Immature natural killer cell (primary cell): Measurements from ENCODE around the gene C4orf50. TPM values are rescaled to one million over a fixed set of nuclear protein-coding genes. Genes with fewer than 3 reads are reported as not detected.

ENCODE experiments used
- DNase-seq, 3 donors: peaks; one replicate each; pipeline ENCODE4 v3.0.0; 2022; ENCODE audit warnings: mixed read lengths in 1 of 3
- H3K27ac Mint-ChIP-seq, 6 donors: one replicate each; pipeline ENCODE4 v1.8.0; 2020; ENCODE audit warnings: mixed read lengths in 6 of 6, mild to moderate bottlenecking in 5 of 6, inconsistent platforms in 4 of 6, moderate library complexity in 3 of 6
- H3K27me3 Mint-ChIP-seq, 3 donors: one replicate each; pipeline ENCODE4 v1.8.0; 2020 to 2021; ENCODE audit warnings: low read depth in 3 of 3, mild to moderate bottlenecking in 3 of 3, mixed read lengths in 3 of 3, moderate library complexity in 3 of 3, inconsistent platforms in 1 of 3
- H3K36me3 Mint-ChIP-seq, 3 donors: one replicate each; pipeline ENCODE4 v1.8.0; 2020; ENCODE audit warnings: mixed read lengths in 3 of 3, inconsistent platforms in 2 of 3, mild to moderate bottlenecking in 2 of 3
- H3K4me1 Mint-ChIP-seq, 2 donors: one replicate each; pipeline ENCODE4 v1.8.0; 2020; ENCODE audit warnings: inconsistent platforms in 2 of 2, mild to moderate bottlenecking in 2 of 2, mixed read lengths in 2 of 2, moderate library complexity in 1 of 2
- H3K4me3 Mint-ChIP-seq, 5 donors: one replicate each; pipeline ENCODE4 v1.8.0; 2020; ENCODE audit warnings: mild to moderate bottlenecking in 5 of 5, mixed read lengths in 5 of 5, inconsistent platforms in 3 of 5, moderate library complexity in 3 of 5
- H3K9me3 Mint-ChIP-seq, 6 donors: one replicate each; pipeline ENCODE4 v1.8.0; 2020; ENCODE audit warnings: mild to moderate bottlenecking in 6 of 6, mixed read lengths in 6 of 6, inconsistent platforms in 4 of 6, moderate library complexity in 3 of 6
- polyA plus RNA-seq, 3 donors: library from polyadenylated mRNA; unstranded; fragments of 300-500 nt; fragmentation: Illumina TruSeq; gene quantifications; one replicate each; pipeline ENCODE4 v1.2.3, GENCODE V29; 2021

C4orf50 gene
- polyA plus RNA-seq, 3 donors from 2014 or later = 0.04 TPM; not detected in 2

- Mint-ChIP-seq H3K27me3 (peaks cover 0 to 3% (median 0%) of the 10 kb centered on the region in 3 donors), H3K27ac (no peak overlapping the region), H3K36me3 (peaks cover 0 to 4% (median 0%) of the 10 kb centered on the region in 3 donors), H3K9me3 (no peaks in the 10 kb centered on the region), H3K4me3 (no peak overlapping the region), H3K4me1 (no peaks in the 10 kb centered on the region)
- DNase-seq = no peak
Observed at GRCh38 chr4:5990446-5991160, 27.6 kb downstream of the C4orf50 start.

DNA sequence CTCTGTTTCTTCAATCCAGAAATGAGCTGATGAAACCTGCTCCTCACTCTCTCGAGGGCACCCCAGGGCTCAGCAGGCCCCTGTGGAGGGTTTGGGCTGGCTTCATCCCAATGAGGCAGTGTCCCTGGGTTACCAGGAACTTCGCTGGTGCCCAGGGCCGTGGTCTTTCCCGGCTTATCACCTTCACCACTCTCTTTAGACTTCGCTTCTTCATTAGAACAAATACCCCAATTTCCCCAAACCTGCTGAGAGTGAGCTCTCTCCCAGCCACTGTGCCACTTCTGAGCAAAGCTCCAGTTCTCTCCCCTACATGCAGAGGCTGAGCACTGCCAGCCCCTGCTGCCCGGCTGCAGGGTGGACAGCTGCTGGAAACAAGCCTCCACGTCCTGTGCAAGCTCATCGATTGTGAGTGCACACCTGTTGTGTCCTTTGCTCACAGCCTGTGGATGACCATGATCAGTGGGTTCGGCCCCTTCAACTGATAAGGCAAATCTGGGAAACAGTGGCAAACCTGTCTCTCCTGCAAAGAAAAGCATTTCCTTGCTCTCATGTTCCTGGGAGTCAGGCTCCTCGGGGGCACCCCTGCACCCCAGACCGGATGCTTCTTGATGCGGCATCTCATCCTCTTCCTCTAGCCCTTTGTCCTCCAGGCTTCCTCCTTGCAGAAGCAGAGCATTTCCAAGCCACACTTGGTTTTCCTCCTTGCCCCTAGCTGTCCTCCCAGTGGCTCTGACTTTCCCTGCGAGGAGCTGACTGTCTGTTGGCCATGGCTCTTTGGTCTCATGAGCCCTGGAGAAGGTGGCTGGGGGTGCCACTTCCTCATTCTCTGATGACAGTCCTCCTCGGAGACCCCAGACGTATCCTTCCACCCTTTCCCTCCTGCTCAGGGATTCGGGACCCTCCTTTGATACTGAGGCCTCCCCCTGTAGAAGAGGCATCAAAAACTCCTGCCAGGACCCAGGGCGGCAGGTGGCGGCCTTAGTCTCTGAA lies 28.7 kb downstream of the C4orf50 start:
- no peak overlapping the region for H3K27ac Mint-ChIP-seq
- H3K27me3 Mint-ChIP-seq = peaks cover 0 to 5% (median 3%) of the 10 kb centered on the region in 3 donors

GRCh38 chr4:5988086-5988845 lies 30.0 kb downstream of the C4orf50 start:
- Mint-ChIP-seq H3K9me3 (peaks cover 0 to 17% (median 11%) of the 10 kb centered on the region in 6 donors), H3K27ac (no peak overlapping the region), H3K36me3 (peaks cover 0 to 21% (median 4%) of the 10 kb centered on the region in 3 donors), H3K27me3 (peaks cover 0 to 9% (median 3%) of the 10 kb centered on the region in 3 donors), H3K4me3 (no peak overlapping the region), H3K4me1 (no peaks in the 10 kb centered on the region)
- no peak for DNase-seq

More for the DNA sequence above, 28.7 kb downstream of the C4orf50 start:
- Mint-ChIP-seq H3K36me3 (peaks cover 0 to 9% (median 0%) of the 10 kb centered on the region in 3 donors), H3K4me1 (no peaks in the 10 kb centered on the region), H3K4me3 (no peak overlapping the region), H3K9me3 (peaks cover 0 to 6% (median 6%) of the 10 kb centered on the region in 6 donors)
- no peak for DNase-seq

DNA sequence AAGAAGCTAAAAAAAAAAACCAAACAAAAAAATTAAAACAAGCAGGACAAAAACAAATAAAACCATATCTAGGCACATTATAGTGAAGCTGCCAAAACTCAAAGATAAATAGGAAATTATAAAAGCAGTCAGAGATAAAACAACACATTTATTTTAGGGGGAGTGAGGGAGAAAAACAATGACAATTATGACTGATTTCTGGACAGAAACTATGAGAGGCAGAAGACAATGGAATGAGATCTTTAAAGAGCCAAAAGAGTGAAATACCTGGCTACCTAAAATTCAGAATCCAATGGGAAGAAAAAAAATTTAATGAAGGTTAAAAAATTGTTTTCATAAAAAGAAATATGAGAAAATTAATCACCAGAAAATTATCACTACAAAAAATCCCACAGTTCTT lies 33.4 kb downstream of the C4orf50 start:
- Mint-ChIP-seq H3K27ac (no peak overlapping the region), H3K27me3 (peaks cover 2 to 12% (median 4%) of the 10 kb centered on the region in 3 donors), H3K36me3 (peaks cover 0 to 18% (median 4%) of the 10 kb centered on the region in 3 donors), H3K4me1 (no peaks in the 10 kb centered on the region), H3K4me3 (no peak overlapping the region), H3K9me3 (peaks cover 0 to 17% (median 11%) of the 10 kb centered on the region in 6 donors)
- no peak for DNase-seq

DNA sequence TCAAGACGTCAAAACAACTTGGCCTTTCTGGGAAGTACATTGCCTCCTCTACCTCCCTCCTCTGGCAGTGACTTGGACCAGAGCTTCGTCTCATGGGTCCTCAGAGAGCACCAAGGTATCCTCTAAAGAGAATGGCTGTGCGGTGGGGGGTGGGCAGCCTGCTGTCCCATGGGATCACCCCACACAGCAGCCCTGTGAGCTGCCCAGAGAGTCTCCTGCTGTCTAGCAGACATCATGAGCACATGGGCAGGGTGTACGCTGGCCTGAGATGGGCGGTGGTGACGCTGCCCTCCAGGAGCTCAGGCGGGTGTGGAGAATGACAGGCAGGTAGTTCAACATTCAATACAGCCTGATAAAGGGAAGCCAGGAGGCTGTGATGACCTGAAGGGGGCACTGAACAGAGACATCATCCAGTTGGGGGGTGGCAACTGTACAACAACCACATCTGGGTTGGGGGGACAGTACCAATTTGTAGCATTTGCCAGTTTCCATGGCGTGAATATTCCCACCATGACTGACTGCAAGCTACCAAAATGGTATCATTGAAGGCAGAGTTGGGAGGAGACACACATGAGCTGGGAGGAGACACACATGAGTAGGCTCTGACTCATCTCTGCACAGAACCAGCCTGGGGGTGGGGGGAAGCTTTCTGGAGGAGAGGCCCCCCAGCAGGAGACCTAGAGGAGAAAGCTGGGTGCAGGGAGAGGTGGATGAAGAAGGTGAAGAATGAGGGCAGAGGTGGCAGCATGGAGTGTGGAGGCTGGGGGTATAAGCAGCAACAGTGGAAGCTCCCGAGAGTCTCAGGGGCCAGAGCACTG lies 35.9 kb downstream of the C4orf50 start:
- no peak overlapping the region for H3K4me3 Mint-ChIP-seq
- DNase-seq = no peak

GRCh38 chr4:5980436-5981155 lies 37.6 kb downstream of the C4orf50 start:
- H3K27me3 Mint-ChIP-seq = peaks cover 0 to 12% (median 4%) of the 10 kb centered on the region in 3 donors
- H3K27ac Mint-ChIP-seq = no peak overlapping the region
- H3K36me3 Mint-ChIP-seq = peaks cover 0 to 18% (median 4%) of the 10 kb centered on the region in 3 donors
- peaks cover 0 to 17% (median 11%) of the 10 kb centered on the region in 6 donors for H3K9me3 Mint-ChIP-seq
- no peak overlapping the region for H3K4me3 Mint-ChIP-seq
- no peaks in the 10 kb centered on the region for H3K4me1 Mint-ChIP-seq
- no peak for DNase-seq

More for the DNA sequence above, 35.9 kb downstream of the C4orf50 start:
- Mint-ChIP-seq H3K27me3 (peaks cover 0 to 12% (median 4%) of the 10 kb centered on the region in 3 donors), H3K36me3 (peaks cover 0 to 18% (median 4%) of the 10 kb centered on the region in 3 donors), H3K9me3 (peaks cover 0 to 17% (median 11%) of the 10 kb centered on the region in 6 donors), H3K27ac (no peak overlapping the region), H3K4me1 (no peaks in the 10 kb centered on the region)

- H3K27me3 Mint-ChIP-seq = peaks cover 0 to 11% (median 4%) of the 10 kb centered on the region in 3 donors
- H3K4me3 Mint-ChIP-seq = no peak overlapping the region
- peaks cover 0 to 17% (median 4%) of the 10 kb centered on the region in 3 donors for H3K36me3 Mint-ChIP-seq
- H3K4me1 Mint-ChIP-seq = no peaks in the 10 kb centered on the region
- no peak for DNase-seq
- H3K27ac Mint-ChIP-seq = no peak overlapping the region
- peaks cover 0 to 16% (median 9%) of the 10 kb centered on the region in 6 donors for H3K9me3 Mint-ChIP-seq
Observed at GRCh38 chr4:5979981-5980380, 38.2 kb downstream of the C4orf50 start.

DNA sequence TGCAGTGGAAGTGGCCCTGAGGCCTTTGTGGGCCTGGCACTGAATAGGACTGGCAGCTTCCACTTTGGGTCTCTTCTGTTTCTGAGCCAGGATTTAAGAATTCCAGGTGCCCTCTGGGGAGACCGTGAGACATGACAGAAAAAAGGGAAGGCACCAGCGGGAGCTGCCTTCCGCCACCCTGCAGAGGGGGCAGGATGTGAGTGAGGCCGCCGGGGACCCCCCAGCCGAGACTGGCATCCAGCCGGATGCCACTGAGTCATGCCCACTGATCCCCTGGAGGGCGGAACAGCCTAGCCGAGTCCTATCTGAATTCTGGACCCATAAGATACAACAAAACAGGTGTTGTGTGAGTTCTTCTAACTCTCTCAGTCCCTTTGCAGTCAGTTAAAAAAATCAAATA lies 41.3 kb downstream of the C4orf50 start:
- no peak overlapping the region for H3K4me3 Mint-ChIP-seq
- H3K27ac Mint-ChIP-seq = no peak overlapping the region
- DNase-seq = no peak
- H3K4me1 Mint-ChIP-seq = no peaks in the 10 kb centered on the region
- peaks cover 0 to 6% (median 2%) of the 10 kb centered on the region in 3 donors for H3K27me3 Mint-ChIP-seq
- H3K36me3 Mint-ChIP-seq = no peaks in the 10 kb centered on the region
- H3K9me3 Mint-ChIP-seq = no peaks in the 10 kb centered on the region

DNA sequence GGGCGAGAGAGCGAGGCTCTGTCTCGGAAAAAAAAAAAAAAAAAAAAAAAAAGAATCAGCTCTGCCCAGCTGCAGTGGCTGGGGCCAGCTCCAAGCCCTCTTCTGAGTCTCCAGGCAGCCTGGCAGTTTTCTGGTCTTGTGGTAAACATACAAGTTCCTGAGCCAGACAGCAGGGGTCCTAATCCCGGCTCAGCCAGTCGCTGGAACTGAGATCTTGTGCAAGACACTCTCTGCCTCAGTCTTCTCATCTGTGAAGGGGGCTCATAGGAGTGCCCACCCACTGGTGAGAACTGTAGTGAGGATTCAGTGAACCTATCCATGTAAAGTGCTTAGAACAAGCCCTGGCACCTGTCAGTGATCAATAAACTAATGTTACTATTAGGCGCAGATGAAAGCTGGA lies 41.8 kb downstream of the C4orf50 start:
- Mint-ChIP-seq H3K9me3 (no peaks in the 10 kb centered on the region), H3K4me3 (no peak overlapping the region), H3K27ac (no peak overlapping the region), H3K36me3 (no peaks in the 10 kb centered on the region), H3K4me1 (no peaks in the 10 kb centered on the region), H3K27me3 (peaks cover 0 to 2% (median 2%) of the 10 kb centered on the region in 3 donors)
- no peak for DNase-seq

GRCh38 chr4:5974321-5974720 lies 43.9 kb downstream of the C4orf50 start:
- Mint-ChIP-seq H3K4me1 (no peaks in the 10 kb centered on the region), H3K36me3 (no peaks in the 10 kb centered on the region), H3K9me3 (no peaks in the 10 kb centered on the region), H3K4me3 (no peak overlapping the region), H3K27ac (no peak overlapping the region), H3K27me3 (peaks cover 0 to 1% (median 0%) of the 10 kb centered on the region in 3 donors)
- DNase-seq = no peak

DNA sequence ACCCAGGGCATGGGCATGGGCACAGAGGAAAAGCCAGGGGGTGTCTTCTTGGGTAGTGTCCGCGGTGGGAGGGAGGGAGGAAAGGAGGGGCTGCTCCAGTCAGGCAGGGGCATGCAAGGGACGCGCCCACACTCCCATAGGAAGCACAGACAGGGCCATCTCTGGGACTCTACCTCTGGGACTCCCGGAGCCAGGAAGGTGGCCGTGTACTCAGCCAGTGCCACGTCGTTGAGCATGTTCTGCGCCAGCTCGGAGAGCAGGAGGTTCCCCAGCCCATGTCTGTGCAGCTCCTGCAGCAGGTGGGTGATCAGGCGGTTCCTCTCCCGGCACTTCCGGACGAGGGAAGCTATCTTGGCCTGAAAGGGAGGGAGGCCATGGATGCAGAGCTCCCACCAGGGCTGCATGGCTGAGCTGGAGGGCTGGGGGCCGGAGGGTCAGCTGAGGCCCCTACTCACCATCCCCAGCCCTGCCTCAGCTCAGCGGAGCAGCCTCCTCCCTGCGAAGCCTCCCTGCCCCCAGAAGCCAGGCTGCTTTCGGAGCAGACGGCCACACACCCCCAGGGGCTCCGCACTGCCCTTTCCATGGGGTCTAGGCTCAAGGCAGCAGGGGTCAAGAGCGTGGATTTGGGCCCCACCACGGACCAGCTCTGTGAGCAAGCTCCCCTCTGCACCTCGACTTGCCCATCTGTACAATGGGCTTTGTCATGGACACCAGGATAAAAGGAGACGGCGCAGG lies 44.6 kb downstream of the C4orf50 start:
- Mint-ChIP-seq H3K9me3 (no peaks in the 10 kb centered on the region), H3K36me3 (no peaks in the 10 kb centered on the region), H3K4me3 (no peak overlapping the region), H3K27me3 (peaks cover 0 to 1% (median 0%) of the 10 kb centered on the region in 3 donors), H3K27ac (no peak overlapping the region), H3K4me1 (no peaks in the 10 kb centered on the region)
- DNase-seq = no peak

- no peaks in the 10 kb centered on the region for H3K9me3 Mint-ChIP-seq
- H3K4me3 Mint-ChIP-seq = no peak overlapping the region
- no peak for DNase-seq
- H3K4me1 Mint-ChIP-seq = no peaks in the 10 kb centered on the region
- peaks cover 0 to 1% (median under 1%) of the 10 kb centered on the region in 3 donors for H3K27me3 Mint-ChIP-seq
- H3K27ac Mint-ChIP-seq = no peak overlapping the region
- no peaks in the 10 kb centered on the region for H3K36me3 Mint-ChIP-seq
Observed at GRCh38 chr4:5973033-5973432, 45.2 kb downstream of the C4orf50 start.
